Mesothelial cell of epicardium (in vitro differentiated cells): ENCODE results near the gene FAM186B. TPM values are rescaled to one million over a fixed set of nuclear protein-coding genes. Genes with fewer than 3 reads are reported as not detected.

Source experiments
- DNase-seq, 2 experiments: peaks; one replicate each; pipeline ENCODE4 v3.0.0; 2021; ENCODE audit warnings: low spot score in 2 of 2; ENCODE audit not compliant: unreplicated experiment in 2 of 2
- H3K27ac Mint-ChIP-seq: 2 replicates; pipeline ENCODE4 v1.8.0; 2021; ENCODE audit warnings: mixed read lengths
- H3K27me3 Mint-ChIP-seq: 2 replicates; pipeline ENCODE4 v1.8.0; 2021; ENCODE audit warnings: low read depth, mixed read lengths
- H3K36me3 Mint-ChIP-seq: 2 replicates; pipeline ENCODE4 v1.8.0; 2021; ENCODE audit warnings: mixed read lengths
- H3K4me1 Mint-ChIP-seq: 2 replicates; pipeline ENCODE4 v1.8.0; 2021; ENCODE audit warnings: mixed read lengths
- H3K4me3 Mint-ChIP-seq: 2 replicates; pipeline ENCODE4 v1.8.0; 2021; ENCODE audit warnings: mild to moderate bottlenecking, moderate library complexity, mixed read lengths
- H3K9me3 Mint-ChIP-seq: 2 replicates; pipeline ENCODE4 v1.8.0; 2021; ENCODE audit warnings: mixed read lengths
- total RNA-seq: library from RNA; stranded (reverse); gene quantifications from 3 replicates; pipeline ENCODE4 v1.2.1, GENCODE V29; 2021
- TF ChIP-seq, protein P1 (sequence below): fragments of 200-600 bp; sonication (generic); IDR thresholded peaks from one replicate; pipeline ENCODE4 v1.5.0; 2021; ENCODE audit warnings: antibody characterized with exemption; ENCODE audit not compliant: unreplicated experiment

The FAM186B gene
- total RNA-seq, 1 donor from 2014 or later: 0.40 TPM

DNA sequence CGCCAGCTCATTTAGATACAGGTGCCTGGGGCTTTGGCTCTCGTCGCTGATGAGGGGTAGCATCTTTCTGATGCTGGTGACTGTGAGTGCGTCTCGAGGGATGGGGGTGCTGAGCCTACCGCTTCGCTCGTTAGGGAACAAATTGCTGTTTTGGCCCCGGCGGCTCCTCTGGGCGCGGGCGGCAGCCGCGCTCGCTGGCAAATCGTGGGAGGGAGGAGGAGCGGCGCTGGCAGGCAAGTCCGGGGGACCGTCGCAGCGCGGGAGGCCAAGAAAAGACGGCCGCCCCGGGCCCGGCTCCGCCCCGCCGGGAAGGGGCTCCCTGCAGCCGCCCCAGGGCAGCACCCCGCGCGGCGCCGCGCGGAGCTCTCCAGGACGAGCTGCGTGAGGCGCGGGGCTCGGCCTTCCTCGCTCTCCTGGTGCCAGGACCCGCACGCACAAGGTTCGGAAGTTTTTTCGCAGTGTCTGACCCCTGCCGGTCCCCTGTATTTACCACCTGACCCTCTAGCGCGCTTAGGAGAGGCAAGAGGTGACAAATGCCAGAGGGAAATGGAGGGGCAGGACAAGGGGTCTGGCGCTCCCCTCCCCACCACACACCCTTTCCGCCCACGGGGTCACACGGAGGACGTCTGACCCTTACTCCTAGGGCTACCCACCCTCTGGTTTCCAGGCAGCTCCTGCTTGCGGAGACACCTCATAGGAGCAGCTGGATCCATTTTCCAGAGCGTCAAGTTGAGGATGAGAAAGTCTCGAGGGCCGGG, 67.5 kb downstream of the FAM186B start:
- peak in 1 of 2 experiments; percentile 46 for DNase-seq

More for the DNA sequence above, 67.5 kb downstream of the FAM186B start:
- peak overlapping the region; percentile 68 for H3K4me3 Mint-ChIP-seq
- H3K36me3 Mint-ChIP-seq: no peaks in the 10 kb centered on the region
- H3K9me3 Mint-ChIP-seq: no peaks in the 10 kb centered on the region
- TF ChIP-seq, protein P1, sequence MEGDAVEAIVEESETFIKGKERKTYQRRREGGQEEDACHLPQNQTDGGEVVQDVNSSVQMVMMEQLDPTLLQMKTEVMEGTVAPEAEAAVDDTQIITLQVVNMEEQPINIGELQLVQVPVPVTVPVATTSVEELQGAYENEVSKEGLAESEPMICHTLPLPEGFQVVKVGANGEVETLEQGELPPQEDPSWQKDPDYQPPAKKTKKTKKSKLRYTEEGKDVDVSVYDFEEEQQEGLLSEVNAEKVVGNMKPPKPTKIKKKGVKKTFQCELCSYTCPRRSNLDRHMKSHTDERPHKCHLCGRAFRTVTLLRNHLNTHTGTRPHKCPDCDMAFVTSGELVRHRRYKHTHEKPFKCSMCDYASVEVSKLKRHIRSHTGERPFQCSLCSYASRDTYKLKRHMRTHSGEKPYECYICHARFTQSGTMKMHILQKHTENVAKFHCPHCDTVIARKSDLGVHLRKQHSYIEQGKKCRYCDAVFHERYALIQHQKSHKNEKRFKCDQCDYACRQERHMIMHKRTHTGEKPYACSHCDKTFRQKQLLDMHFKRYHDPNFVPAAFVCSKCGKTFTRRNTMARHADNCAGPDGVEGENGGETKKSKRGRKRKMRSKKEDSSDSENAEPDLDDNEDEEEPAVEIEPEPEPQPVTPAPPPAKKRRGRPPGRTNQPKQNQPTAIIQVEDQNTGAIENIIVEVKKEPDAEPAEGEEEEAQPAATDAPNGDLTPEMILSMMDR: no peak
- H3K27ac Mint-ChIP-seq: no peak overlapping the region
- H3K27me3 Mint-ChIP-seq: peaks cover 66% of the 10 kb centered on the region
- H3K4me1 Mint-ChIP-seq: peaks cover 33% of the 10 kb centered on the region

Other genes with a start within 250 kb of the FAM186B start
- 68.3 to 71.2 TPM (median 69.0 TPM) in 3 replicates for gene SPATS2, start 238.2 kb downstream of the FAM186B start, total RNA-seq
- gene KCNH3, start 66.6 kb downstream of the FAM186B start, total RNA-seq: 1.8 to 2.5 TPM (median 2.3 TPM) in 3 replicates
- 65.6 to 72.4 TPM (median 68.1 TPM) in 3 replicates for gene MCRS1, start 37.5 kb downstream of the FAM186B start, total RNA-seq
- gene PRPF40B, start 17.9 kb upstream of the FAM186B start, total RNA-seq: 56.7 to 62.0 TPM (median 56.9 TPM) in 3 replicates
- gene FMNL3, start 101.8 kb upstream of the FAM186B start, total RNA-seq: 16.3 to 19.2 TPM (median 18.3 TPM) in 3 replicates
- 296 to 312 TPM (median 297 TPM) in 3 replicates for gene TMBIM6, start 135.9 kb upstream of the FAM186B start, total RNA-seq
- gene NCKAP5L, start 222.8 kb upstream of the FAM186B start, total RNA-seq: 42.2 to 44.4 TPM (median 44.4 TPM) in 3 replicates
- gene BCDIN3D, start 237.5 kb upstream of the FAM186B start, total RNA-seq: 5.3 to 5.7 TPM (median 5.6 TPM) in 3 replicates